ENCODE results near the gene RNU4-1.
"Not testable (repeated sequence)": the region's sequence is repeated elsewhere in the genome, so short reads cannot be mapped to it uniquely, and the experiment has no call there.

The RNU4-1 gene

DNA sequence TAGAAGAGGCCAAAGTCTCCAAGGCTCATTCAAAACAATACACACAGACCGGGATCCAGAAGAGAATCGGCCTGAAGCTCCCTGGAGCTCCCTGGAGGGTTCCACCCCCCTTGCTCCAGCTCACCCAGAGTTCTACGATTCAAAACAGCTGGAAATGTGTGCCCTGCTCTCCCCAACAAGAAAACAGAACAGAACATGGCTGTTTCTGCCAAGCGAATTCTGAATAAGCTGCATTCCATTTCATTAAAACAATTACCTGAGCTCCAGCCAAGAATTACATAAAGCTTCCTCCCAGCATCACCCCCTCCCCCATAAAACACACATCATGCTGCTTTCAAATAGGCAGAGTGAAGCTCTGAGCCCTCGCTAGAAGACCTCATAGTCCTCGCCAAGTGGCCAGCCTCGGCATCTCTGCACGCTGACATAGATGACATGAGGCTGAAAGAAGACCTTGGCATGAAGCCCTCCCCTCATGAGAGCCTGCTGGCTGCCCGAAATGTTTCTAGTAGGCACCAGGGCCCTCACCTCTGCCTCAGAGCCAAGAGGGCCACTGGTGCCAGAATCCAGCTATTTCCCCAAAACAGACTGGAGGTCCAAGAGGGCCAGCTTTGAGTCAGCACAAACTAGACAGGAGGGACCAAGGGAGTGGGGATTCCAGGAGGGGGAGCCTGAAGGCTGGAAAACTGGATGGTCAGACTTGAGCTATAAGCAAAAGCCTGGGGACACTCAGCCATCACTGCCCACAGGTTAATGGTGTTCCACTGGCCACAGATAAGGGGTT, 35.8 kb downstream of the RNU4-1 start:
- Histone ChIP-seq H3F3A (ENCODE audit: insufficient read depth, low read length) (no peaks in the 10 kb centered on the region), H2AFZ (ENCODE audit: low read length) (no peak overlapping the region), H3K4me1 (ENCODE audit: insufficient read depth, low read length, severe bottlenecking) (no peaks in the 10 kb centered on the region), H4K20me1 (ENCODE audit: insufficient read depth, low read length) (no peaks in the 10 kb centered on the region), H3K4me3 (ENCODE audit: low read depth, low read length, poor library complexity, severe bottlenecking) (no peak overlapping the region), H3K27me3 (ENCODE audit: insufficient read depth, low read length) (peaks cover 4% of the 10 kb centered on the region; the same call in 1 of the 2 replicates), H3K9ac (ENCODE audit: low read length) (no peak overlapping the region), H3K27ac (ENCODE audit: low read depth, low read length, poor library complexity, severe bottlenecking) (no peak overlapping the region), H3K79me2 (ENCODE audit: insufficient read depth, low read length) (no peaks in the 10 kb centered on the region), H3K4me2 (ENCODE audit: low read length) (no peak overlapping the region), H3K36me3 (ENCODE audit: insufficient read depth, low read length) (no peaks in the 10 kb centered on the region), H3K9me2 (ENCODE audit: low read depth, low read length) (no peaks in the 10 kb centered on the region), H3K9me3 (ENCODE audit: low read length) (no peaks in the 10 kb centered on the region)
- TF ChIP-seq EZH2 (IDR thresholded peaks at IDR 0.05; ENCODE audit: borderline replicate concordance, low read length) = no peak
- TF ChIP-seq, protein P1, sequence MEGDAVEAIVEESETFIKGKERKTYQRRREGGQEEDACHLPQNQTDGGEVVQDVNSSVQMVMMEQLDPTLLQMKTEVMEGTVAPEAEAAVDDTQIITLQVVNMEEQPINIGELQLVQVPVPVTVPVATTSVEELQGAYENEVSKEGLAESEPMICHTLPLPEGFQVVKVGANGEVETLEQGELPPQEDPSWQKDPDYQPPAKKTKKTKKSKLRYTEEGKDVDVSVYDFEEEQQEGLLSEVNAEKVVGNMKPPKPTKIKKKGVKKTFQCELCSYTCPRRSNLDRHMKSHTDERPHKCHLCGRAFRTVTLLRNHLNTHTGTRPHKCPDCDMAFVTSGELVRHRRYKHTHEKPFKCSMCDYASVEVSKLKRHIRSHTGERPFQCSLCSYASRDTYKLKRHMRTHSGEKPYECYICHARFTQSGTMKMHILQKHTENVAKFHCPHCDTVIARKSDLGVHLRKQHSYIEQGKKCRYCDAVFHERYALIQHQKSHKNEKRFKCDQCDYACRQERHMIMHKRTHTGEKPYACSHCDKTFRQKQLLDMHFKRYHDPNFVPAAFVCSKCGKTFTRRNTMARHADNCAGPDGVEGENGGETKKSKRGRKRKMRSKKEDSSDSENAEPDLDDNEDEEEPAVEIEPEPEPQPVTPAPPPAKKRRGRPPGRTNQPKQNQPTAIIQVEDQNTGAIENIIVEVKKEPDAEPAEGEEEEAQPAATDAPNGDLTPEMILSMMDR (IDR thresholded peaks at IDR 0.05; ENCODE audit: low read length) = no peak

DNA sequence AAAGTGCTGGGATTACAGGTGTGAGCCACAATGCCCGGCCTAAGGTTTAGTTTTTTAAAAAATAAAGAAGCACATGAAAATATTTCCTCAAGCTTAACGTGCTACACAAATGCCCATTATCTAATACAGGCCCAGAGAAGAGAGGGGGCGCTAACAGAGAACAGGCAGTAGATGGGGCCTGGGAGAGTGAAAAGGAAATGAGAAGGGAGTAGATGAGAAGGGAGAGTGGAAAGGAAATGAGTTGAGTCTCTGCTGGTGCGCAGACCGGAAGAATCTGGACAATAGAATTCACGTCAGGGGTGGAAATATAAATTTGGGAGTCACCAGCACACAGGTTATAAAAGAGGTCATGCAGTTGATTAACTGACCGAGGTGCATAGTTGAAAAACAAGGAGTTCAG, 38.2 kb downstream of the RNU4-1 start:
- H3K4me3 ChIP-seq (ENCODE audit: low read depth, low read length, poor library complexity, severe bottlenecking) = no peak overlapping the region
- H3K9me3 ChIP-seq (ENCODE audit: low read length) = no peaks in the 10 kb centered on the region
- H3K4me2 ChIP-seq (ENCODE audit: low read length) = no peak overlapping the region
- no peak overlapping the region for H2AFZ ChIP-seq (ENCODE audit: low read length)
- H3K79me2 ChIP-seq (ENCODE audit: insufficient read depth, low read length) = no peaks in the 10 kb centered on the region
- no peaks in the 10 kb centered on the region for H3K9me2 ChIP-seq (ENCODE audit: low read depth, low read length)
- no peaks in the 10 kb centered on the region for H3K36me3 ChIP-seq (ENCODE audit: insufficient read depth, low read length)
- no peaks in the 10 kb centered on the region for H3F3A ChIP-seq (ENCODE audit: insufficient read depth, low read length)
- no peaks in the 10 kb centered on the region for H3K4me1 ChIP-seq (ENCODE audit: insufficient read depth, low read length, severe bottlenecking)
- no peak overlapping the region for H3K27ac ChIP-seq (ENCODE audit: low read depth, low read length, poor library complexity, severe bottlenecking)
- H3K9ac ChIP-seq (ENCODE audit: low read length) = no peak overlapping the region
- H4K20me1 ChIP-seq (ENCODE audit: insufficient read depth, low read length) = no peaks in the 10 kb centered on the region
- H3K27me3 ChIP-seq (ENCODE audit: insufficient read depth, low read length) = no peaks in the 10 kb centered on the region
- no peak for TF ChIP-seq EZH2 (IDR thresholded peaks at IDR 0.05; ENCODE audit: borderline replicate concordance, low read length)
- TF ChIP-seq, protein P1 (IDR thresholded peaks at IDR 0.05; ENCODE audit: low read length) = peak; percentile 30; the same call in 1 of the 2 replicates

DNA sequence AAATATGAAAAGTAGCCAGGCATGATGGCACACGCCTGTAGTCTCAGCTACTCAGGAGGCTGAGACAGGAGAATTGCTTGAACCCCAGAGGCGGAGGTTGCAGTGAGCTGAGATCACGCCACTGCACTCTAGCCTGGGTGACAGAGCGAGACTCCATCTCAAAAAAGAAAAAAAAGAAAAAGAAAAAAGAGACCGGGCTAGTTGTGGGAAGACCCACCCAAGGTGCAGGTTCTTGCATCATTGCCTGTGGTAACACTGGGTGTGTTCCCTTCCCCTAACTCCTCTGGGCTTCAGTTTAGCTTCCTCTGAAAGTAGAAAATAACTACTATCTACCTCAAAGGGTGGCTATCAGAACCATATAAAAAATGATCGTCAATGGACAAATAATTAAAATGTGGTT, 39.7 kb downstream of the RNU4-1 start:
- not testable (repeated sequence) for H3K36me3 ChIP-seq (ENCODE audit: insufficient read depth, low read length); H3F3A ChIP-seq (ENCODE audit: insufficient read depth, low read length); H3K9me2 ChIP-seq (ENCODE audit: low read depth, low read length); H3K27me3 ChIP-seq (ENCODE audit: insufficient read depth, low read length); H3K79me2 ChIP-seq (ENCODE audit: insufficient read depth, low read length); H4K20me1 ChIP-seq (ENCODE audit: insufficient read depth, low read length); H2AFZ ChIP-seq (ENCODE audit: low read length); H3K9me3 ChIP-seq (ENCODE audit: low read length); H3K4me1 ChIP-seq (ENCODE audit: insufficient read depth, low read length, severe bottlenecking); H3K27ac ChIP-seq (ENCODE audit: low read depth, low read length, poor library complexity, severe bottlenecking); H3K4me3 ChIP-seq (ENCODE audit: low read depth, low read length, poor library complexity, severe bottlenecking); H3K9ac ChIP-seq (ENCODE audit: low read length); H3K4me2 ChIP-seq (ENCODE audit: low read length)
